ENCODE data around the gene GRIK1.

The GRIK1 gene

DNA sequence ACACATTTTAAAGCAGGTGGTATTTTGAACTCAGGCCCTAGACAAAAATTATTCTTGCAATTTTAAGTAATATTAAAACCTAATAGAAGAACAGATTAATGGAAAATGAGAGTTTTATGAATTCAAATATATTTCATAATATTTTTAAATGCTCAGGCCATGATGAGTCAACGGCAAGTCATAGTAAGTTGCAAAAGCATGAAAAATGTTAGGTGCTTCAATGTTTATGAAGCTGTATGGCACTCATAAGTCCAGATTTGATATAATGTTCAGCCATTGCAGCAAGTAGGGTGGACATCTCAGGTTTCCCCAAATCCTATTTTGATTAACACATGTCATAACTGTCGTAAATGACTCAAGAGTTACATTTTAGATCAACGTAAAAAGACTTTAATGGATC is 112.6 kb downstream of the GRIK1 start:
- no peak for DNase-seq

- no peak for DNase-seq
Measured at GRCh38 chr21:29826386-29826785, 113.4 kb downstream of the GRIK1 start.

GRCh38 chr21:29825936-29826335 is 113.9 kb downstream of the GRIK1 start:
- DNase-seq, result no peak

- no peak for DNase-seq
Measured at GRCh38 chr21:29825345-29825744, 114.5 kb downstream of the GRIK1 start.

GRCh38 chr21:29822064-29822463 is 117.7 kb downstream of the GRIK1 start:
- DNase-seq, result no peak

DNA sequence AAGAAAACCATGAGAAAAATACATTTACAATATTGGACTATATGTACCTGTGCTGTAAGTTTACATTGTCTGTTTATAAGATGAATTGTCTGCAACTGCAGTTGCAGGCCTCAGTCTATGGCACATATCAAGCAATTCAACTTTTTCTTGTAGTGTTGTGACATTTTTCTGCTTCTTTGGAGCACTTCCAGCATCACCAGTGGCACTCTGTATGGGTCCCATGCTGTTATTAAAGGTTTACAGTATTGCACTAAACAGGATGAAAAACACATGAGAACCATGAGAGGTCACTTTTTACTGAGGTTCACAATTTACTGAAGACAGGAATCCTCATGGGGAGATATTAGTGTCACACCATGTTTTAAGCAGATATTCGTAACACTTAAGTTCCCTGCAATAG is 118.6 kb downstream of the GRIK1 start:
- no peak for DNase-seq

DNA sequence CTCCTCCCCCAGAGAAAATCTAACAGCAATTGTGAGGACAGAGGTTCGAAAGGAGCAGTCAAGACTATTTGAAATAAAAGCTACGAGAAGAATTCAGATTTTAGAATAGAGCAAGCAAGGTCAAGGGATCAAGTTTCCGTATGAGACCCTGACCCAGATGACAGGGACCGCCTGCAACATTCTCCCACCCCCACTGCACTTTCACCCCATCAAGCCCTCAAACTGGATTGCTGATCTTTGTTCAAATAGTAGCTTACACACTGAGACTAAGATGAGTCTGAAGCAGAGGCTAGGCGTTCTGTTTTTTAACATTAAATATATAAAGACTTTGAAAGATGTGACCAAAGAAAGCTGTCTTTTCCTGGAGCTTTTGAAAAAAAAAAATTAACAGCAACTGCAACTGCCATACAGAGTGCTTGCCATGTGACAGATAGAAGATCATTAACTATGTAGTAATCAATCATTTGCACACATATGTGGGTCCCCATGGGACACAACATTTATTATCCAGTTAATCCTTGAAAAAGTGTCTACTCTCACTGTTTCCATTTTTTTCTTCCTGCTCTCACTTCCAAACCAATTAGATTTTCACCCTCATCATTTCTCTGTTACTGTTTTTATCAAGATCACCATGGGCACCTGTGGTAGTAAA is 120.0 kb downstream of the GRIK1 start:
- no peak for DNase-seq

GRCh38 chr21:29818383-29818921 is 121.3 kb downstream of the GRIK1 start:
- no peak for DNase-seq

DNA sequence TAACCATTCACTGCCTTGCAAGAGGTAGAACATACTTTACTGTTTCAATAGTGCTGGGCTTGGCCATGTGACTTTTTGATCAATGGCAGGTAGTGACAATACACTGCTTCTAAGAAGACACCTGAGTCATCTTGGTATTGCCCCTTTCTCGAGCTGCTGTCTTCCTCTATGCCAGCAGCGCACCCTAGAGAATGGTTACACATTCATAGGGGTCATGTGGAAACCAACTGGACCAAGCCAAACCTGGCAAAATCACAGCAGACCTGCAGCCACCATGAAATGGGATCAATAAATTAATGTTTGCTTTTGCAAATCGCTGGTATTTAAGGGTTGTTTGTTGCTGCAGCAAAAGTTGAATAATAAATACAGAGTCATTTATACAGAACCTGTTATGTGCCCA is 122.3 kb downstream of the GRIK1 start:
- DNase-seq, result no peak

DNA sequence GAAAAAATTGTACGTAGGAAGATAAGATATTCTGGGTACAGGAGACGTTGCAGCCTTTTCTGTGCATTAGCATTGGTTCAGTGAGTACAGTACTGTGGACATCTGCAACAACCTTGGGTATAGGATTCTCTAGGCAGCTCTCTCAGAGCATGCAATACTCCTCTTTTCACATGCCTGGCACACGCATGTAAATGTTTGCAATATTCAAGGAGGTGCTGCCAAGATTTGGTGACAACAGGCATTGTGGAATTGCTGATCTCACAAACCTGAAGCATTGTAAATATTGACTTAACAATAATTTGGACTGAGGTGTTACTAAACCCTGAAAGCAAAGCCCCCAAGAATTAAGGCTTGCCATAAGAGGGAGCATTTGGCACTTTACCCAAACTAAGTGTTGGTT is 126.8 kb downstream of the GRIK1 start:
- DNase-seq, result no peak

GRCh38 chr21:29810871-29811270 is 128.9 kb downstream of the GRIK1 start:
- no peak for DNase-seq

- no peak for DNase-seq
Measured at GRCh38 chr21:29808153-29808552, 131.6 kb downstream of the GRIK1 start.

- no peak for DNase-seq
Measured at GRCh38 chr21:29805105-29805504, 134.7 kb downstream of the GRIK1 start.

- no peak for DNase-seq
Measured at GRCh38 chr21:29803191-29803590, 136.6 kb downstream of the GRIK1 start.

- no peak for DNase-seq
Measured at GRCh38 chr21:29801122-29801521, 138.7 kb downstream of the GRIK1 start.

GRCh38 chr21:29800056-29800455 is 139.7 kb downstream of the GRIK1 start:
- DNase-seq, result peak in 2 of 4 experiments; percentile 5 to 8

- DNase-seq, result no peak
Measured at GRCh38 chr21:29798840-29799239, 141.0 kb downstream of the GRIK1 start.

GRCh38 chr21:29797155-29797554 is 142.6 kb downstream of the GRIK1 start:
- no peak for DNase-seq

DNA sequence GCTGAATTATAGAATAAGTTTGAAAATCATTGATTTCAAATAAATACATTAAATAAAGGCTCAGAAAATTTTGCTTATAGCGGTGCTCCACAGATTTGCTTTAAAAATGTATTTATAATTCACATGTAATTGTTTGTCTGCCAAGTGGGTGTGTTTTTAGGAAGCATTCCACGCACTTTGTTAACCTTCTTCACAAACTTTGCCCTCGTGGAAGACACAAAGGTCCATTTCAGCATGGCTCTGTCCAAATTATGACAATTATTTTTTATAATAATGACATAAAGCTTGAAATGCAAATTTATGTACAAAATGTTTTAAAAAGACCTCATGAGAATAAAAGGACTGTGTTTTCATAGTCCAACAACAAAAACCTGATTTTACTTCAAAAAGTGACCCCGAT is 146.1 kb downstream of the GRIK1 start:
- no peak for DNase-seq

DNA sequence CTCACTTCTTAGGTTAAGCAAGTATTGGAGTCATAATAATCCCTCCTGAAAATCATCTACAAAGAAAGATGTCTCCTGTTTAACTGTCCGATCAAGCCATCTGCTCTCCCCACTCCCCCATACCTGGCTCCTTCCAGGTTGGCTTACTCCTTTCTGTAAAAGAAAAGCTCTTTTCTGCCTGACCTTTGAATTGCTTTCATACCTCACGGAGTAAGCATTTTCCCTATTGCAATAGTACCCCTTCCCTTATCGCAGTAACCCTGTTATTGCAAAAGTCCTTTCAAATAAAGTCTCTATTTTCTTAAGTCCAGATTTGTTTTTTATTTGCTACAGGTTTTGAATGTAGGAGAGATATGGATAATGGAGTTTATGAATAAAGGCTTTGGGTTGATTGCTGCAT is 150.4 kb downstream of the GRIK1 start:
- DNase-seq, result no peak

DNA sequence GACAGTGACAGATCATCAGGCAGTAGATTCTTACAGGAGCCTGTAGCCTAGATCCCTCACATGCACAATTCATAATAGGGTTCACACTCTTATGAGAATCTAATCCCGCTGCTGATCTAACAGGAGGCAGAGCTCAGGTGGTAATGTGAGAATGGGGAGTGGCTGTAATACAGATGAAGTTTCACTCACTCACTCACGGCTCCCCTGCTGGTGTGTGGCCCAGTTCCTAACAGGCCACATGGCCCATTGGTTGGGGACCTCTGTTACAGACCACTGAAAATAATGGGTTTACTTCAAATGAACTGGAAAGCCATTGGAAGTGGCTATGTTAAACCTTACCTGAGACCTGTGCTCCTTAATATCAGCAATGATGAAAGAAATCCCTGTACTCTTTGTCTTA is 151.0 kb downstream of the GRIK1 start:
- DNase-seq, result no peak

GRCh38 chr21:29787361-29787909 is 152.4 kb downstream of the GRIK1 start:
- no peak for DNase-seq

DNA sequence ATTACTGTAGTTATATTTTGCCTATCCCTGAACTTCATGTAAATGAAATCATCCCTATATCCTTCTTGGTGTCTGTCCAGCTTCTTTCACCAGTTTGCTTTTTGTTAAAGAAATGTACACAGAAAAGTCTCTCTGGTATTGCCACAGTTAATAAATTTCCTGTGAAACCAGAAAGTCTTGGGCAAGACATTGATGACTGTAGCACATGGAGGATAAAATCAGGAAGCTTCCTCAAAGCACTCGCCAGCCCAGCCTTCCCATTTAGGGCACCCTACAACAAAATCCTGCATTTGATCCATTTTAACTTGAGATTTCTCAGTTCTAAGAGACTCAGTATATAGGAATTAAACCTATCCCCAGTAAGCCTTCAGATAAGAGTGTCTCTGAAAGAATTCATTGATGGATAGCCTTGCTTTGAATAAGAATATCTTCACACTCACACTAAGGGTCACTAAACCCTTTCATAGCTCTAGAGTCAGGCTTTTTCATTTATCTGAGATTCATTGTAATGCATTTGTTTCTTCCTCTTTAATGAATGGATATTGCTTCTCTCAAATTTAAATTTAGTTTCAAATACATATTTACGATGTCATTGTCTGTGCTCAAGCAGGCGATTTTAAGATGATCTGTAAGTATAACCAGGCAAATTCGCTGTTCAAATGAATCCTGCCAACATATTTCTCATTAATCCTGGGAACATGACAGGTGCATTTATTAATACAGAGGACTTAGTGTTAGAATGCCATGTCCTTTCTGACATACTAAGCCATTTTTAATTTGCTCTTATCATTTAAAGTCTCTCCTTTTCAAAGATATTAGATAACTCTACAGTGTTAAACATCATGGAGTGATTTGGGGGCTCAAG is 153.1 kb downstream of the GRIK1 start:
- DNase-seq, result peak; percentile 44 to 68 (median 64)

DNA sequence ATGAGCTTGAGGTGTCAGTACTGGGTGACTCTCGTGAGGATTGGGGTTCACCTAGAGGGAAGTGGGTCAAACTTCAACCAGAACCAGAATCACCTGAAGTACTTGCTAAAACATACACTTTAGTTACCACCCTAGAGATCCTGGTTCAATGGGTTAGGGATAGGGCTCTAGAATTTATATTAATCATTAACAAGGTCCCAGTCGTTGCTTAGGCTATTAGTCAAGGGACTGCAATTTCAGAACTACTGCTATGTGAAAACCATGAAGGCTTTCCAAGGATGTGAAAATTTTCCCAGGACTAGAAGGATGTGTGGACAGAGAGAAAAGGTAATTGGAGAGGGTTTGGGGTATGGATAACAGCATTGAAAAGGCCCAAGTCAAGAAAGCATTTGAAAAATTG is 162.6 kb downstream of the GRIK1 start:
- DNase-seq, result no peak
